Measurements from ENCODE around the gene MSX2. TPM values are rescaled to one million over a fixed set of nuclear protein-coding genes. Genes with fewer than 3 reads are reported as not detected.

MSX2 gene
- polyA plus RNA-seq, 3 donors = 0.31 to 0.98 (median 0.50) TPM

GRCh38 chr5:174714751-174715150 lies 9.6 kb upstream of the MSX2 start:
- DNase-seq (ENCODE audit: extremely low read depth in 1 of 11, low read depth in 9 of 11, low spot score in 4 of 11) = no peak

- no peak for DNase-seq (ENCODE audit: extremely low read depth in 1 of 11, low read depth in 9 of 11, low spot score in 4 of 11)
Observed at GRCh38 chr5:174715804-174716203, 8.6 kb upstream of the MSX2 start.

GRCh38 chr5:174717826-174718455 lies 6.4 kb upstream of the MSX2 start:
- no peak for DNase-seq (ENCODE audit: extremely low read depth in 1 of 11, low read depth in 9 of 11, low spot score in 4 of 11)

GRCh38 chr5:174718880-174719610 lies 5.3 kb upstream of the MSX2 start:
- DNase-seq (ENCODE audit: extremely low read depth in 1 of 11, low read depth in 9 of 11, low spot score in 4 of 11) = no peak

GRCh38 chr5:174719793-174720611 lies 4.4 kb upstream of the MSX2 start:
- DNase-seq (ENCODE audit: extremely low read depth in 1 of 11, low read depth in 9 of 11, low spot score in 4 of 11) = no peak

- no peak for DNase-seq (ENCODE audit: extremely low read depth in 1 of 11, low read depth in 9 of 11, low spot score in 4 of 11)
Observed at GRCh38 chr5:174720612-174721529, 3.5 kb upstream of the MSX2 start.

GRCh38 chr5:174721530-174722432 lies 2.6 kb upstream of the MSX2 start:
- no peak for DNase-seq (ENCODE audit: extremely low read depth in 1 of 11, low read depth in 9 of 11, low spot score in 4 of 11)

- DNase-seq (ENCODE audit: extremely low read depth in 1 of 11, low read depth in 9 of 11, low spot score in 4 of 11) = no peak
Observed at GRCh38 chr5:174722500-174722899, 1.9 kb upstream of the MSX2 start.

GRCh38 chr5:174723315-174723978 lies 935 bp upstream of the MSX2 start:
- DNase-seq (ENCODE audit: extremely low read depth in 1 of 11, low read depth in 9 of 11, low spot score in 4 of 11) = no peak

- no peak for DNase-seq (ENCODE audit: extremely low read depth in 1 of 11, low read depth in 9 of 11, low spot score in 4 of 11)
Observed at GRCh38 chr5:174723979-174724483, 351 bp upstream of the MSX2 start.

GRCh38 chr5:174725261-174725990 lies 1.0 kb downstream of the MSX2 start:
- DNase-seq (ENCODE audit: extremely low read depth in 1 of 11, low read depth in 9 of 11, low spot score in 4 of 11) = no peak

- no peak for DNase-seq (ENCODE audit: extremely low read depth in 1 of 11, low read depth in 9 of 11, low spot score in 4 of 11)
Observed at GRCh38 chr5:174725991-174726601, 1.7 kb downstream of the MSX2 start.

GRCh38 chr5:174726916-174727793 lies 2.8 kb downstream of the MSX2 start:
- no peak for DNase-seq (ENCODE audit: extremely low read depth in 1 of 11, low read depth in 9 of 11, low spot score in 4 of 11)

GRCh38 chr5:174727794-174728680 lies 3.7 kb downstream of the MSX2 start:
- no peak for DNase-seq (ENCODE audit: extremely low read depth in 1 of 11, low read depth in 9 of 11, low spot score in 4 of 11)

All from renal cortex interstitium (tissue), 11 donors.